ENCODE data around the gene LRP1B. TPM values are rescaled to one million over a fixed set of nuclear protein-coding genes. Genes with fewer than 3 reads are reported as not detected.

Gene LRP1B
- total RNA-seq, 1 donor from 2014 or later = 0.38 TPM

DNA sequence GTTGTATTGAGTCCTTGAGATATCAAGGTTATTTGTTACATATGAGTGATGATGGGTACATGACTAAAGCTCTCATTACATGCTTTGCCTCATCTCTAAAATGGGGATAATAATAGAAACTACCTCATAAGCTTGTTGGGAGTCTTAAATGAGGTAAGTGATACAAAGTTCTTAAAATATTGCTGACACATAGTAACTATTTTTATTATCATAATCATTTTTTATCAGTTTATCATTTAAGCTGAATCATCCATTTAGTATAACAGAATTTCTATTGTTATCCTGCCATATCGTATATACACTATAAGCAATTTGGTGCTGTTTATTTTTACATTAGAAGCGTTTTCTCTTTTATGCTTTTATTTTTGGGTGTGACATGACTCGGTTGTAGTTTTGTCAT lies 871.1 kb downstream of the LRP1B start:
- no peaks in the 10 kb centered on the region for H3K36me3 ChIP-seq (ENCODE audit: control insufficient read depth, insufficient read depth, low read length)
- DNase-seq (ENCODE audit: low read depth) = no peak
- no peaks in the 10 kb centered on the region for H3K27me3 ChIP-seq (ENCODE audit: control insufficient read depth, insufficient read depth, low read length)
- TF ChIP-seq, protein P1, sequence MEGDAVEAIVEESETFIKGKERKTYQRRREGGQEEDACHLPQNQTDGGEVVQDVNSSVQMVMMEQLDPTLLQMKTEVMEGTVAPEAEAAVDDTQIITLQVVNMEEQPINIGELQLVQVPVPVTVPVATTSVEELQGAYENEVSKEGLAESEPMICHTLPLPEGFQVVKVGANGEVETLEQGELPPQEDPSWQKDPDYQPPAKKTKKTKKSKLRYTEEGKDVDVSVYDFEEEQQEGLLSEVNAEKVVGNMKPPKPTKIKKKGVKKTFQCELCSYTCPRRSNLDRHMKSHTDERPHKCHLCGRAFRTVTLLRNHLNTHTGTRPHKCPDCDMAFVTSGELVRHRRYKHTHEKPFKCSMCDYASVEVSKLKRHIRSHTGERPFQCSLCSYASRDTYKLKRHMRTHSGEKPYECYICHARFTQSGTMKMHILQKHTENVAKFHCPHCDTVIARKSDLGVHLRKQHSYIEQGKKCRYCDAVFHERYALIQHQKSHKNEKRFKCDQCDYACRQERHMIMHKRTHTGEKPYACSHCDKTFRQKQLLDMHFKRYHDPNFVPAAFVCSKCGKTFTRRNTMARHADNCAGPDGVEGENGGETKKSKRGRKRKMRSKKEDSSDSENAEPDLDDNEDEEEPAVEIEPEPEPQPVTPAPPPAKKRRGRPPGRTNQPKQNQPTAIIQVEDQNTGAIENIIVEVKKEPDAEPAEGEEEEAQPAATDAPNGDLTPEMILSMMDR (IDR thresholded peaks at IDR 0.05; ENCODE audit: insufficient read depth, low read length, poor library complexity, severe bottlenecking) = no peak
- no peak overlapping the region for H3K4me3 ChIP-seq (ENCODE audit: low read depth, low read length)

DNA sequence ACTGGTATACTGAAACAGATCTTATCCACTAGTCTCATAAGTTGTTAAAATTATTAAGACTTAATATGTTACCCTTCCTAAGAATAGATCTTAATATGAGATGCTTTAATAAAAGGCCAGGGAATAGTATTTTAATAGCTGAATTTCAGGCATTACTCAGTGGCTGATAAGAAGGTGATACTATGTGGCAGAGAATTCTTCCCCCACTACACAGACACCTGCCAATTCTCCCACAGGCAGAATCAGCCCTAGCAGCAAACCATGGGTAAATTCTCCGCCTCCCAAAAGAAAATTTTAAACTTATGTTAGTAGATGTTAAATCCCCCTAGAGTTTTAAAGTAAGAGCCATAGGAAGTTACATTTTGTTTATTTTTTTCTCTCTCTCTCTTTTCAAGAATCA lies 888.8 kb downstream of the LRP1B start:
- H3K27me3 ChIP-seq (ENCODE audit: control insufficient read depth, insufficient read depth, low read length) = no peaks in the 10 kb centered on the region
- no peak for DNase-seq (ENCODE audit: low read depth)
- no peaks in the 10 kb centered on the region for H3K36me3 ChIP-seq (ENCODE audit: control insufficient read depth, insufficient read depth, low read length)
- TF ChIP-seq, protein P1 (IDR thresholded peaks at IDR 0.05; ENCODE audit: insufficient read depth, low read length, poor library complexity, severe bottlenecking) = no peak
- H3K4me3 ChIP-seq (ENCODE audit: low read depth, low read length) = no peak overlapping the region

DNA sequence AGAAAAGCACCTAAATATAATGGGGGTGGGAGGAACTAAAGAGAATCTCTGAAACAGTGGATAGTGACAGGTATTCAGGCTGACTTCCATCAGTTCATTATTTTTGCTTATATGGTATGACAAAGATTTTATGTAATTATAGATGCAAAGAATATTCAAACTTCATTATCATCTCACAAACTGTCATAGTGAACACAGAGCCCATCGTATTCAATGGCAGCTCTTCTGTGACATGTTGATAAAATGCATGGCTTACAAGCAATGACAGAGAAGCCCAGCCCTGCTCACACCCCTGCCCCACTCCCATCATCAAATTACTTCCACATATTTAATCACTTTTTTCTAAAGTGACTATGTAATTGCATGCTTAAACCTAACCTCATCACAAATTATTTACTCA lies 904.3 kb downstream of the LRP1B start:
- Histone ChIP-seq H3K36me3 (ENCODE audit: control insufficient read depth, insufficient read depth, low read length) (no peaks in the 10 kb centered on the region), H3K27me3 (ENCODE audit: control insufficient read depth, insufficient read depth, low read length) (no peaks in the 10 kb centered on the region), H3K4me3 (ENCODE audit: low read depth, low read length) (no peak overlapping the region)
- TF ChIP-seq, protein P1 (IDR thresholded peaks at IDR 0.05; ENCODE audit: insufficient read depth, low read length, poor library complexity, severe bottlenecking) = no peak
- DNase-seq (ENCODE audit: low read depth) = no peak

DNA sequence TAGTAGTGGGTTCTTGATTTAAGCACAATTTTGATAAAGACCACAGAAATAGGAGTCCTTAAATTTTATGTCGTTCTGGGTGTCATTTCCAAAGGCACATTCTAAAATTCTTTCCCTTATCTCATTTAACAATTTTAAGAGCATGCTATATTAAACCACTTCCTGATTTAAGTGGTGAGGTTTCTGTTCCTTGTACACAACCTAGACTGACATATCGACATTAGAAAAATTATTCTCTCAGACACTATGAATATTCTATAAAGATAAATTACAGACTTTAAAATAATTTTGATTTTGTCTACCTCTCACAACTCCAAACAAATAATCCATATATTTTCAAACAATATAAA lies 923.8 kb downstream of the LRP1B start:
- Histone ChIP-seq H3K4me3 (ENCODE audit: low read depth, low read length) (no peak overlapping the region), H3K27me3 (ENCODE audit: control insufficient read depth, insufficient read depth, low read length) (no peaks in the 10 kb centered on the region), H3K36me3 (ENCODE audit: control insufficient read depth, insufficient read depth, low read length) (no peaks in the 10 kb centered on the region)
- no peak for DNase-seq (ENCODE audit: low read depth)
- TF ChIP-seq, protein P1 (IDR thresholded peaks at IDR 0.05; ENCODE audit: insufficient read depth, low read length, poor library complexity, severe bottlenecking) = no peak

DNA sequence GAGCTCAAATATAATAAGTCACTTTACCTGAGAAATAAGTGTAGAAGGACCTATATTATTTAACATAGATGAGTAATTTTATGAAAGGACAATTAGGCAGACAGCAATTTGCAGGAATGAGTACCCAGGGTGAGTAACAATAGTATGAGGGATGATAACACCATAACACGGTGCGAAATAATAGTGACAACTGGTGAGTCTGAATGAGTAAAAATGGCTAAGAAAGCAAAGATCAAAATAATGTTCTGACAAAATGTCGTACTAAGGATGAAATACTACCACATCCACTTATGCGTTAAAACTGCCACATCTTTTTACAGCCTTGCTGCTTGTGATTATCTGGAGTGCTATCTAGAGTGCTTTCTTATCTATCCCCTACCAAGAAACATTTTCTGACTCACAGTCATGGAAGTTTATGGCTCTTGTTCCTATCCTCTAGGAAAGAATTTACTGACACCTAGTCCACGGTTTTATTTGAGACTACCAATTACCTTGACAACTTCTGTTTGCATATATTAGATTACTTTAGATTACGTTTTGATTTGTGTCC lies 929.7 kb downstream of the LRP1B start:
- Histone ChIP-seq H3K36me3 (ENCODE audit: control insufficient read depth, insufficient read depth, low read length) (no peaks in the 10 kb centered on the region), H3K27me3 (ENCODE audit: control insufficient read depth, insufficient read depth, low read length) (no peaks in the 10 kb centered on the region), H3K4me3 (ENCODE audit: low read depth, low read length) (no peak overlapping the region)
- TF ChIP-seq, protein P1 (IDR thresholded peaks at IDR 0.05; ENCODE audit: insufficient read depth, low read length, poor library complexity, severe bottlenecking) = no peak
- DNase-seq (ENCODE audit: low read depth) = no peak

DNA sequence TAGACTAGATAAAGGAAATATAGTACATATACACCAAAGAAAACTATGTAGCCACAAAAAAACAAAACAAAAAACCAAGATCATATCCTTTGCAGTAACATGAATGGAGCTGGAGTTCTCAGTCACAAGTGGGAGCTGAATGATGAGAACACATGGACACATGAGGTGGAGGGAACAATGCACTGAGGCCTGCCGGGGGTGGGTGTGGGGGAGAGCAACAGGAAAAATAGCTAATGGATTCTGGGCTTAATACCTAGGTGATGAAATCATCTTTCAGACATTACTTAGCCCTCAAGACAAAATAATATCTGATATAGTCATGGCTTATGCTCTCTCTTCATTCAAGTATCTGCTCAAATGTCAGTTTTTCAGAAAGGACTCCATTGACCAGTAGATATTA lies 930.6 kb downstream of the LRP1B start:
- no peak for DNase-seq (ENCODE audit: low read depth)
- Histone ChIP-seq H3K4me3 (ENCODE audit: low read depth, low read length) (no peak overlapping the region), H3K27me3 (ENCODE audit: control insufficient read depth, insufficient read depth, low read length) (no peaks in the 10 kb centered on the region), H3K36me3 (ENCODE audit: control insufficient read depth, insufficient read depth, low read length) (no peaks in the 10 kb centered on the region)
- TF ChIP-seq, protein P1 (IDR thresholded peaks at IDR 0.05; ENCODE audit: insufficient read depth, low read length, poor library complexity, severe bottlenecking) = no peak

All from kidney epithelial cell (primary cell).